ENCODE results near the gene TOE1. TPM values are rescaled to one million over a fixed set of nuclear protein-coding genes. Genes with fewer than 3 reads are reported as not detected.
A peak's percentile ranks its signal among the peaks of the same experiment; 100 is the strongest.

Gene TOE1
- total and polyA plus RNA-seq, 8 donors: 0.87 to 31.5 (median 8.1) TPM

- Histone ChIP-seq H3K27ac (no peak overlapping the region), H3K4me3 (no peak overlapping the region), H3K4me1 (peaks cover 14 to 53% (median 22%) of the 10 kb centered on the region in 4 donors), H3K9me3 (no peaks in the 10 kb centered on the region), H3K27me3 (peaks cover 0 to 3% (median 0%) of the 10 kb centered on the region in 3 donors), H3K36me3 (peaks cover 28 to 63% (median 54%) of the 10 kb centered on the region in 4 donors)
- WGBS, 5 donors: 97 to 98% (median 98%) methylated on average over 8 to 10 of the region's 10 CpGs
- no peak for TF ChIP-seq EP300 (IDR thresholded peaks at IDR 0.05)
- TF ChIP-seq POLR2AphosphoS5 (IDR thresholded peaks at IDR 0.05): no peak
- no peak for TF ChIP-seq CTCF (IDR thresholded peaks at IDR 0.05)
- DNase-seq: no peak
- intact Hi-C loops (cut with DNase I; ENCODE audit: low total_unique reads): no loop called here
Measured at GRCh38 chr1:45332346-45332720, 7.6 kb upstream of the TOE1 start.

- Histone ChIP-seq H3K27me3 (no peaks in the 10 kb centered on the region), H3K9me3 (no peaks in the 10 kb centered on the region), H3K27ac (peak overlapping the region in 4 of 5 donors; percentile 54 to 75 (median 70)), H3K4me1 (peaks cover 8 to 48% (median 28%) of the 10 kb centered on the region in 4 donors), H3K4me3 (no peak overlapping the region), H3K36me3 (peaks cover 28 to 51% (median 47%) of the 10 kb centered on the region in 4 donors)
- whole genome bisulfite sequencing, 5 donors: 69 to 76% (median 73%) methylated on average over 9 of the region's 9 CpGs
- DNase-seq: peak in 1 of 2 donors; percentile 37
- TF ChIP-seq EP300 (IDR thresholded peaks at IDR 0.05) (no peak), CTCF (IDR thresholded peaks at IDR 0.05) (no peak)
- intact Hi-C loops (cut with DNase I; ENCODE audit: low total_unique reads): no loop called here
Measured at GRCh38 chr1:45334308-45335245, 5.4 kb upstream of the TOE1 start.

GRCh38 chr1:45335855-45336324 lies 4.1 kb upstream of the TOE1 start:
- peak overlapping the region; percentile 54 to 75 (median 66) for H3K27ac ChIP-seq
- 35 to 62% (median 45%) methylated on average over 4 of the region's 4 CpGs for WGBS, 5 donors
- intact Hi-C loops (cut with DNase I; ENCODE audit: low total_unique reads): no loop called here
- H3K27me3 ChIP-seq: no peaks in the 10 kb centered on the region
- peaks cover 25 to 38% (median 35%) of the 10 kb centered on the region in 4 donors for H3K36me3 ChIP-seq
- no peaks in the 10 kb centered on the region for H3K9me3 ChIP-seq
- H3K4me1 ChIP-seq: peaks cover 13 to 53% (median 34%) of the 10 kb centered on the region in 4 donors
- no peak overlapping the region for H3K4me3 ChIP-seq
- no peak for TF ChIP-seq POLR2A (IDR thresholded peaks at IDR 0.05)
- no peak for TF ChIP-seq EP300 (IDR thresholded peaks at IDR 0.05)
- TF ChIP-seq CTCF (IDR thresholded peaks at IDR 0.05): no peak
- TF ChIP-seq POLR2AphosphoS5 (IDR thresholded peaks at IDR 0.05): peak in 1 of 3 donors; percentile 58
- peak in 1 of 2 donors; percentile 87 for DNase-seq

- no peak overlapping the region for H3K4me3 ChIP-seq
- TF ChIP-seq POLR2AphosphoS5 (IDR thresholded peaks at IDR 0.05): no peak
- no peak for TF ChIP-seq CTCF (IDR thresholded peaks at IDR 0.05)
- TF ChIP-seq EP300 (IDR thresholded peaks at IDR 0.05): no peak
- no peak for TF ChIP-seq POLR2A (IDR thresholded peaks at IDR 0.05)
- H3K9me3 ChIP-seq: no peaks in the 10 kb centered on the region
- intact Hi-C loops (cut with DNase I; ENCODE audit: low total_unique reads): no loop called here
- no peaks in the 10 kb centered on the region for H3K27me3 ChIP-seq
- peaks cover 14 to 31% (median 29%) of the 10 kb centered on the region in 4 donors for H3K36me3 ChIP-seq
- peaks cover 20 to 72% (median 51%) of the 10 kb centered on the region in 4 donors for H3K4me1 ChIP-seq
- H3K27ac ChIP-seq: peak overlapping the region in 2 of 5 donors; percentile 35 to 75
- no peak for DNase-seq
- WGBS, 5 donors: 86 to 93% (median 90%) methylated on average over 3 of the region's 3 CpGs
Measured at GRCh38 chr1:45337630-45338325, 2.2 kb upstream of the TOE1 start.
